Skin of body (tissue), 2 donors: ENCODE data around the gene NACA2. TPM values are rescaled to one million over a fixed set of nuclear protein-coding genes. Genes with fewer than 3 reads are reported as not detected.
"Not testable (repeated sequence)": the region's sequence is repeated elsewhere in the genome, so short reads cannot be mapped to it uniquely, and the experiment has no call there.

Experiments
- DNase-seq: peaks from one replicate; lab custom pipeline; 2025; lab: John Stamatoyannopoulos, UW
- total RNA-seq: library from RNA; depleted of rRNA; stranded (reverse); fragments of >200 nt; gene quantifications from one replicate; pipeline ENCODE4 v1.2.3, GENCODE V29; 2014

NACA2 gene
- total RNA-seq, 1 donor from 2014 or later: not detected

DNA sequence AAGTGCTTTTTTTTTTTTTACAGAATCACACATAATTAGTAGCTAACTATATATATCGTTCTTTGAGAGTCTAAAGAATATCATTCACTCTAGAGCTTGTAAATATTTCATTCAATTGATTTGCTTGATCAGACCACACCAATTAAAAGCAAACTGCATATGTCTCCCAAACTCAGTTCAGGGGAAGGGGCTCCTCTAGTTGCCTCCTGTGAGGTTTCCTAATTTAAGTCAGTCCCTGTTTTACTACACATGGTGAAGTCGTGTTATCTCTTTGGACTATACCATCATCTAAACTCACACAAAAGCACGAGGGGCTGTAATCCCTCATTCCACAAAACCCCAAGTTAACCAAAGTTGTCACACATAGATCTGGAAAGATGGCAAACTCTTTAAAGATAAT is 11.7 kb downstream of the NACA2 start:
- no peak for DNase-seq

DNA sequence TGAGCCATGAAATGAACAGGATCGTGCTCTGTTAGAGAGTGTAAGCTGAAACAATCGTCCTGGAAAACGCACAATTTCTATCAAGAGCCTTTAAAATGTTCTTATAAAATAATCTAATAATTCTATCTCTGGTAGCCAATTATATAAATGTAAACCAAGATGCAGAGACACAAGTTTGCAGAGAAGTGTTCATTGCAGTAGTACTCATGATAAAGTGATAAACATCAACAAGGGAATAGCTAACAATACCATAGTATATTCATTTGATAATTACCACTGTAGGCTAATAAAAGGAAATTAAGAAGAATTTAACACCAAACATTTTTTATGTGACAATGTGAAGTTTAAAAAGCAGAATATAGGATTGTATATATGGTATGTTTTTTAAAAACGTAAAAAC is 12.4 kb downstream of the NACA2 start:
- DNase-seq: no peak

DNA sequence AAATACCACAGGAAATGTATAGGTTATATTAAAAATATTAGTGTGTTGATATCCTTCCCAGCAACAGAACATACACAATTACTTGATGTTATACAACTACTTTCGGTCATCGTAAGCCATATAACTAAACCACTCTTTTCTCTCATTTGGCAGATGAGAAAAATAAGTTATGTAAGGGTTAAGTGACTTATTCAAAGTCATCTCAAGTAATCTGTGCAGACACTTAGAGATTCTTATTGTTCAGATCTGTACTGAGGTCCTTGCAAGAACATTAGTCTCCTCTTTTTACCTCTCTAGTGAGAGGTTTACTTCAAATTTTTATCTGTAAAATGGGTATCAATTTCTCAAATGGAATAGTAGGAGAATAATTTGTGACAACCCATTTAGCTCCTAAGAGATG is 15.0 kb downstream of the NACA2 start:
- no peak for DNase-seq

DNA sequence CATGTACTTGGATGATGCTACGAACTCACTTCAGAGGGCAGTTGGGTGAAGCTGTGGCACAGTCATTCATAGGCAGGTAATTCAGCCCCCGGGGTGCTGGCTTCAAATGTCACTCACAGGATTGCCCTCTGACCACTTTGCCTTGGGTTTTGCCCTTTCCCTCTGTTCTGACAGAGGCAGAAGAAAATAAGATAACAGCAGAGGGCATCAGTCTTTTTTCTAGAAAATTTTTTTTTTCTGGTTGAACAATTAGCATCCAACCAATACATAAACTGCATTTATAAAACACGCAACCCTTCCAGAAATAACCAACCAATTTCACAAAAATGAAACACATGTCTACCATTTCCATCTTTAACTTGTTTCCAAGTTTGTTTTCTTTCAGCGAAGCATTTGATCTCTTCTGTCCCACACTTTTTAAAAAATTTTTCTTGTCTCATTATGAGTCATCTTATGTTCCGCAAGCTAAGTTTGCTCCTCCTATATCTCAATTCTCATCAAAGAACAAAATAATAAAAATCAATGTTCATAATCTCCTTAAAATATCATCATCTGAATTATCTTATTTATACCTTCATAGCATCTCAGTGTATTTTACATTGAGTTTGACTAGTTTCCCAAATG is 15.6 kb downstream of the NACA2 start:
- no peak for DNase-seq

DNA sequence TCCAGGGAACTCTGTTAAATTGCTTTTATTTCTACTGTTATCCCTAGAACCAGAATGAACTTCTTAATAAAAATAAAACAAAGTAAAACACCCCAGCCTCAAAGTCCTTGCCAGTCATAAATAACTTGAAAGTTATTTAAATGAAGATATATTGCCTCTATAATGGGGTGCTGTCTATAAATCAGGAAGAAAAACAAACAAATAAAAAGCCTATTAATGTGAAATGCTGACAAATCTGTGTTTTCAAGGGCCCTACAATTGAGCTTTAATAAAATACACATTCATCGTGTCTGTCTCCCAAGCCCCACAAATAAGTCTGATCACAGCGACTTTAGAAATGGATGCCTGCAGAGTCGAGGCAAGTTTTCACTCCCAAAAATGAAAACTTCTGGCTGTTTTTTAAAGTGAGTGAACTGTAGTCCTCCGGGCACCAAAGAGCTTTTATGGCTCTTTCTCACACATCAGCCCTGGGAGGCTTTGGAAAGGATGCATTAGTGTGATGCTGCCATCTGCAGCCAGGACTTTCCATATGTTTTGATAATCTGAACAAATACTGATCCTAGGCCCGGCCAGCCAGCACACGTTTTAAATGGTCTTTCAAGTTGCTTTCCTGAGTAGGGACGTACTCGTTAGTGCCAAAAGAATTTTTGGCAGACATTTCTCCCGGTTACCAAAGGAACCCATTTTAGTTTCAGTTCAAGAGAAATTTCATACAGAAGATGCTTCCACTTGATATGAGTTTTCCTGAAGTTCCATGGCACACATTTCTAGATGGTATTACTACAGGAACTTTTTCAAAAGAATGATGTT is 16.3 kb downstream of the NACA2 start:
- peak; percentile 4 for DNase-seq

DNA sequence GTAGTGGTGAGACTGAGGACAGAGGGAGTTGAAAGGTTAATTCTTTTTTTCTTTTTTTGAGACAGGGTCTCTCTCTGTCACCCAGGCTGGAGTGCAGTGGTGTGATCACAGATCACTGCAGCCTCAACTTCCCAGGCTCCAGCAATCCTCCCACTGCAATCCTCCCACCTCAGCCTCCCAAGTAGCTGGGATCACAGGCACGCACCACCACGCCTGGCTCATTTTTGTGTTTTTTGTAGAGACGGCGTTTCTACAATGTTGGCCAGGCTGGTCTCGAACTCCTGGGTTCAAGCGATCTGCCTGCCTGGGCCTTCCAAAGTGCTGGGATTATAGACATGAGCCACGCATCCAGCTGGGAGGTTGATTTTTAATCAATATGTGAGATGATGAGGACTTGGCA is 18.5 kb downstream of the NACA2 start:
- DNase-seq: not testable (repeated sequence)

DNA sequence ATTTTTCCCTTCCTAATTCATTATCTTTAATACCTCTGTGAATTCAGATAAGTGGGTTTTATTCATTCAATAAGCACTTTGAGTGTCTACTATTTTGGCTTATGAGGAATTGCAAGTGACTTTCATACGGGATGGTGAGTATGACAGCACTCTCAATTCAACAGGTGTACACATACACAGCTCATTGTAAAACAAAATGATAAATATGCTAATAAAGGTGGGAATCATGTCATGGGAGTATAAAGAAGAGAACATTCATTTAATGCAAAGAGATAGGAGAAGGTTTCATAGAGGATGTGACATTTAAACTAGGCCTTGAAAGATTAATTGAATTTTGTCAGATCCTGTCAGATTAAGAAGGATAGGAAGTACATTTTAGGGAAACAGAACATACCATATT is 19.4 kb downstream of the NACA2 start:
- no peak for DNase-seq

DNA sequence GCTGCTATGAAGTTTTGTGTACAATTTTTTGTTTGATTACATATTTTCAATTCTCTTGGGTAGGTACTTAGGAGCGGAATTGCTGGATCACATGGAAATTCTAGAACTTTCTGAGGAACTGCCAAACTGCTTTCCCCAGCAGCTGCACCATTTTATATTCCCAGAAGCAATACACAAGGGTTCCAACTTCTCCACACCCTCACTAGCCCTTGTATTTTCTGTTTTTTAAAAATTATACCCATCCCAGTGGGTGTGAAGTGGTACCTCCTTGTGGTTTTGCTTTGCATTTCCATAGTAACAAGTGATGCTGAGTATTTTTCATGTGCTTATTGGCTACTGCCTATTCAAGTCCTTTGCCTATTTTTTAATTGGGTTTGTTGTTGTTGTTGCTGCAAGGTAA is 20.9 kb downstream of the NACA2 start:
- DNase-seq: no peak

DNA sequence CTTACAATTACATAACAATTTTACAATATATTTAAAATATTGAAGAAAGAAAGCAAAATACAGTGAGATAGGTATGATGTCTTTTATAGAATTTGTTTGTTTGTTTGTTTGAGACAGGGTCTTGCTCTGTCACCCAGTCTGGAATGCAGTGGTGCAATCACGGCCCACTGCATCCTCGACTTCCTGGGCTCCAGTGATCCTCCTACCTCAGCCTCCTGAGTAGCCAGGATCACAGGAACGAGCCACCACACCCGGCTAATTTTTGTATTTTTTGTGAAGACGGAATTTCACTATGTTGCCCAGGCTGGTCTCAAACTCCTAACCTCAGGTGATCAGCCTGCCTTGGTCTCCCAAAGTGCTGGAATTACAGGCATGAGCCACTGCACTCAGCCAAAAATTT is 21.5 kb downstream of the NACA2 start:
- not testable (repeated sequence) for DNase-seq

DNA sequence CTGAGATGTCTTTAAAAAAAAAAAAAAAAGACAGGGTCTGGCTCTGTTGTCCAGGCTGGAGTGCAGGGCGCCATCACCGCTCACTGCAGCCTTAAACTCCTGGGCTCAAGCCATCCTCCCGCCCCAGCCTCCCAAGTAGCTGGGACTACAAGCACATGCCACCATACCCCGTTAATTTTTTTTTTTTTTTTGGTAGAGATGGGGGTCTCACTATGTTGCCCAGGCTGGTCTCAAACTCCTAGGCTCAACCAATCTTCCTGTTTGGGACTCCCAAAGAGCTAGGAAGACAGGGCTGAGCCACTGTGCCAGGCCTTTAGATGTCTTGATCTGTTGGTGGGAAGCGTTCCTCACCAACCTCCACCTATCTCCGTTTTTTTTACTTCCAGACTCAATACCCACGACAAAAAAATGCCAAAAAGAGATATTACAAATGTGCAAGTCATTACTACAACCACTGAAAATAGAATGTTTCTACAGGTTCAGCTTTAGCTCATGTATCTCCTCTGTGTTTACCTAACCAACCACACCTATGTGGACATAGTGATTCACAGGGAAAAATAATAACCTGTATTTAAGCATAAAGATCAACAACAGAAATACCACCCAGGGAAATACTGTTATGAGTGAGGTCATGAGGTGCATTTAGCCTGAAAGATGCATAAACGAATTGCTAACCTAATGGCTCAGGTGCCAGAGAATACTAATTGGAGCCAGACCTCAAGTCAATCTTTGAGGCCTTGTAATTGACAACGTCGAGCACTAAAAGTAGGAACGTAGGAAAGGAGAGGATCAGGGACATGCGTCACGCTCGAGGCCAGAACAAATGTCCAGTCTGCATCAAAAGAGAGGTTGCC is 22.6 kb downstream of the NACA2 start:
- DNase-seq: no peak

DNA sequence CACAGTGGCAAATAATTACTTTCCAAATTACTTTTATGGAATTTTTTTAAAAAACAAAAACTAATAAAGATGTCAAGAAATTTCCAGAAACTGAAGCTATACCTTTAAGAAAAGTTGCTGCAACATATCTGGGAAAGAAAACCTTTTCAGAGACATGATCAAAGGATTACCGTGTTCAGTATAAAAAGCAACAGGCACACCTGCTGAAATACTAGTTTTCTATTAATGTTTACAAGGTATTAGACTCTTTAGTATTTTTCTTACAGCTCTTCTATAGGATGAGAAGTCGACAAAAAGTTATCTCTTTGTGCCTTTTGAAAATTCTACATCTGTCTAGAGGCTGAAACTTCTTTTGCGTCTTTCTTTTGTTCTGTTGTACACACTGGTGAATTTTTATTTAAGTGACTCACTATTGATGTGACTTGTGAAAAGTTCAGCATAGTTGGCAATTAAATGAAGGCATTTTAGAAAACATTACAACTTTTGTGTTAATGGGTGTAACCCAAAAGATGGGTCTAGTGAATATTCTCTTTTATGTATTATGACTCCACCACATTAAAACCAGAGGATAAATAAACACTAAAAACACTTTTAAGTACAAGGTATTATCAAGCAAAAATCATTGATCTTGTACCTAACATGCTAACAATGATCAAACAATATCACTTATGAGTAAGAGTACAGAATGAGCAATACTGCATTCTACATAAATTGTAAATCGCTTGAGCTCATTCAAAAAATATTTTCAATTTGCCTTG is 23.8 kb downstream of the NACA2 start:
- DNase-seq: no peak

DNA sequence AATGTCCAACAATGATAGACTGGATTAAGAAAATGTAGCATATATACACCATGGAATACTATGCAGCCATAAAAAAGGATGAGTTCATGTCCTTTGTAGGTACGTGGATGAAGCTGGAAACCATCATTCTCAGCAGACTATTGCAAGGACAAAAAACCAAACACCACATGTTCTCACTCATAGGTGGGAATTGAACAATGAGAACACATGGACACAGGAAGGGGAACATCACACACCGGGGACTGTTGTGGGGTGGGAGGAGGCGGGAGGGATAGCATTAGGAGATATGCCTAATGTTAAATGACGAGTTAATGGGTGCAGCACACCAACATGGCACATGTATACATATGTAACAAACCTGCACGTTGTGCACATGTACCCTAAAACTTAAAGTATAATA is 24.6 kb downstream of the NACA2 start:
- not testable (repeated sequence) for DNase-seq

DNA sequence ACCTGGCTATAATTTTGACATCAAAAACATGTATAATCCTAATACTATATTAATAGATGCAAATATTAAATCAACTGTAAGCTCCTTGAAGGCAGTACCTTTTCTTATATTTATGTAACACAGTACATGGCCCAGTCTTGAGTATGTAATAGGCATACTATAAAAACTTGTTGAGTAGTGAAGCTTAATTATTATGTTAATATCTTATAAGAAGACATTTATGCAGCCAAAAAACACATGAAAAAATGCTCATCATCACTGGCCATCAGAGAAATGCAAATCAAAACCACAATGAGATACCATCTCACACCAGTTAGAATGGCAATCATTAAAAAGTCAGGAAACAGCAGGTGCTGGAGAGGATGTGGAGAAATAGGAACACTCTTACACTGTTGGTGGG is 25.2 kb downstream of the NACA2 start:
- not testable (repeated sequence) for DNase-seq

DNA sequence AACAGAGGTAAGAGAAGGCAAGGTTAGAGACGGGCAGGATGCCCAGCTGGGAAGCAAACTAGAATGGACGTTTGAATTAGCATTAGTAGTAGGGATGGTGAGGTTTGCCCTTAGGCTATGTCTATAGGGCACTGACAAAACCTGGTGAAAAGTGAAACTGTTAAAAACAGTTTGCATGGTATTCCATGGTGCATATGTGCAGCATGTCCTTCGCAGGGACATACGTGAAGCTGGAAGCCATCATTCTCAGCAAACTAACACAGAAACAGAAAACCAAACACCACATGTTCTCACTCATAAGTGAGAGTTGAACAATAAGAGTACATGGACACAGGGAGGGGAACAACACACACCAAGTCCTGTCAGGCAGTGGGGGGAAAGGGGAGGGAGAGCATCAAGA is 25.8 kb downstream of the NACA2 start:
- DNase-seq: no peak

DNA sequence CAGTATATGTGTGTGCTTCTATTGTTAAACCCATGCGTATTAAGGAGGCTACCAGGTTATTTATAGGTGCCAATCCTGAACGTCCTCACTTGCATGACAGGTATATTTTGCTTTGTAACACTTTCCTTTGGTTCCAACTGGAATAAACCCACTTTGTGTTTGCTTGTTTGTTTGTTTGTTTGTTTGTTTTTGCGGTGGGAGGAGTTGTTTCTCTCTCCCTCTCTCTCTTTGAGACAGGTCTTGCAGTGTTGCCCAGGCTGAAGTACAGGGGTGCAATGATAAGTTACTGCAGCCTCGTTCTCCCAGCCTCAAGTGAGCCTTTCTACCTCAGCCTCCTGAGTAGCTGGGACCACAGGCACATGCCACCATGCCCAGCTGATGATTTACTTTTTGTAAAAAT is 28.7 kb downstream of the NACA2 start:
- no peak for DNase-seq

DNA sequence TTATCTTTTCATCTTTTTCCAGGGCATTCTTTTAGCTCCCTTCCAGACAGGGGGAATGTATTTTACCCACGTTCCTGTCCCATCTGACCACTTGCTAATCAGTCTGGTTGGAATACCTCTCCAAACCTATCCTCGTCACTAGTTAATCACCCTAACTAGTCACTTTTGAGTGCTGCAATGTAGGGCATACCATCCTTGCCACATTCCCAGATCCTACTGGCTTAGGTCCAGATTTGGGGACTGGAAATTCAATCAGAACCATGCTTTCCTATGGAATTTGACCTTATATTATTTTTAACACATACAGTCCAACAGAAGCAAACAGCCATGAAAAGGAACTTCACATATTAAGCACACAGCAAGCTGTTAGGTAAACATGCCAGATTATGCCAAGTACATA is 29.7 kb downstream of the NACA2 start:
- no peak for DNase-seq

DNA sequence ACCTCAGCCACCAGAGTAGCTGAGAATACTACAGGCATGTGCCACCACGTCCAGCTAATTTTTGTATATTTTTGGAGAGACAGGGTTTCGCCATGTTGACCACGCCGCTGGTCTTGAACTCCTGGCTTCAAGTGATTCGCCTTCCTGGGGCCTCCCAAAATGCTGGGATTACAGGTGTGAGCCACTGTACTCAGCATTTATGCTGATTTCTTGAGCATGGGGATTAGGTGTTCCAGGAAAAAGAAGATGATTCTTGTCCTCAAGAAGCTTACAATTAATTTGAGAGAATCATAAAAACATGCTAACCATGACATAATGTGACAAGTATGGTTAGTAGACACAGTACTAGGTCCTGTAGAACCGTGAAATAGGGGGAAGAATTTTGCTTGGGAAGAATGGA is 30.9 kb downstream of the NACA2 start:
- no peak for DNase-seq

DNA sequence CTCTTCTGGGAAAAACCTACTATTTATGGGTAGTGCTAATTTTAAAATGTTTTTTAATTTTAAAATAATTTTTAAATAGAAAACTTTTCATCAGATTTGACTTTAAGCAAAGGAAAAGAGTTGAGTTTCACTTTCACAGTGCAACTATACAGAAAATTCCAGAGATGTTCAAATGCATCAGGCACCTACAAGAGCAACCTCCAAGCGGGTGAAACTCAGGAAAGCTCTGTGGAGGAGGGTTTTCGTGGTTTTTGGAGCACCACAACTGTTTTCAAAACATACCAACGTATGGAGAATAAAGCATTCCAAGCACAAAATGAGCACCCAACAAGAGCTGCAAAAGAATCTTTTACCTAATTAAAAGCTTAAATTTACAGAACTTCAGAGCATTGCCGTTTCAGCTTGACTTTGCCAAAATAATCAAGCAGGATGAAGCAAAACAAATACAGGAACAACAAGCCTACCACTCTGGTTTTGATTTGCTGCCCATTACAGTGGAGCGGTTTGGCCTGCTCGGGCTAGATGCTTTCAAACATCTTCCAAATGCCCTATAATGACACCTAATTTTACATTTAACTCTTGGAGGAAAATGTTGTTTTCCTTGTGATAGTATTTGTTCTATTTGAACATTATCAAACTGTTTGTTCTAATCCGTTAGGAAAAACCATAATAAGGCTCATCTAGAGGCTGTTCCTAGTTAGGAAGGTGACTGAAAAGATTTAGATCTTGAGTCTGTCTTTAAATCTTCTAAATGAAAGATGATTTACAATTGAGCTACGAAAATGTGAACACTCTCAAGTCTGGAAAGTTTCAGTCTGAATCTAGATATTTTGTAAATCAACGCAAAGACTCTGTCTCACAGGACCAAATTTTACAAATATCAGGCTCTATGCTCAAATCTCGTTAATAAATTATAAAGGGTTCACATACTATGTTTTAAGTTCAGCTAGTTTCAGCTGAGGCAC is 34.5 kb downstream of the NACA2 start:
- no peak for DNase-seq

DNA sequence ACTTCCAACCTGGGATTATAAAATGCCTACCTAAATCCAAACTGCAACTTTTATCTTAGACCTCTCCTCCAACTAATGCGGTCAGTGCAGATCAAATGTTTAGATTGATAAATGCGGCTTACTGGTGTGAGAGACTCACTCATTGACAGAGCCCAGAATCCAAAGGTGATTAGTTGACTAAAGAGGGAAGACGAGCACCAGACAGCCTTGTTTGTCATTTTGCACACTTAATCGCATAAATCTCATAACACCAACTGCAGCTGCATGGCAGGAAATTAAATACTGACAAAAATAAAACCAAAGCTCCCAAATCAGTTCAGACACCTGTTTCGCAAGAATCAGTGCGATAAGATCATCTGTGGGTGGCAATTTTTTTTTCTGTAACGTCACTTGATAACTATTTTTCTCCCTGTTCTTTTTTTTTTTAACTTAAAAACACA is 35.9 kb downstream of the NACA2 start:
- DNase-seq: no peak

DNA sequence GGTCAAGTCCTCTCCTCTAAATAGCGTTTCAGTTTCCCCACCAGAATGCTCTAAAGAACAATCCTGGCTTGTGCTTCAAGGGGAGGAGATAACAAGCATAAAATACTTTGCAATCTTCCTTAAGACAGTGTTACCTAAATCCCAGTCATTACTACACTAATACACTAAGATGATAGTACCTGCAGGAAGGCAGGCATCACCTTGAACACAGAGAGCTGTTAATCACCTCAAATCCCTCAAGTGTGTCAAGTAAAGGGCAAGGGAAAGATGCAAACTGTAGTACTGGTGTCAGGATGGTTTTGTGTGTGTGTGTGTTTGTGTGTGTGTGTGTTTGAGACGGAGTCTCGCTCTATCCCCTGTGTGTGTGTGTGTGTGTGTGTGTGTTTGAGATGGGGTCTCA is 36.8 kb downstream of the NACA2 start:
- no peak for DNase-seq
